Measurements from ENCODE around the gene TLR7.

GRCh38 chrX:12936947-12937346 lies 70.1 kb downstream of the TLR7 start:
- no peak for TF ChIP-seq JUND (IDR thresholded peaks at IDR 0.05; ENCODE audit: borderline replicate concordance, low read depth, low read length)
- TF ChIP-seq JUND (tag; IDR thresholded peaks at IDR 0.05; ENCODE audit: borderline replicate concordance, low read depth, low read length) = no peak
- TF ChIP-seq RBM17 (IDR thresholded peaks at IDR 0.05; ENCODE audit: borderline replicate concordance, low read depth, low read length) = no peak
- TF ChIP-seq RBM34 (IDR thresholded peaks at IDR 0.05; ENCODE audit: borderline replicate concordance, insufficient read depth, low read length) = no peak
